ENCODE measurements around the gene SMIM27. TPM values are rescaled to one million over a fixed set of nuclear protein-coding genes. Genes with fewer than 3 reads are reported as not detected.
"Not testable (repeated sequence)": the region's sequence is repeated elsewhere in the genome, so short reads cannot be mapped to it uniquely, and the experiment has no call there.

The SMIM27 gene, protein sequence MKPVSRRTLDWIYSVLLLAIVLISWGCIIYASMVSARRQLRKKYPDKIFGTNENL
- total RNA-seq, result 6.2 and 6.5 TPM in 2 replicates
- 41.7 TPM for polyA plus RNA-seq (2012)

GRCh38 chr9:32552172-32552872 is at the start of gene SMIM27, which contains the start of gene TOPORS:
Gene SMIM27, plus strand, starts transcription at chr9:32552327. Its CDS starts 108 bp downstream, at chr9:32552435.
Gene TOPORS, minus strand, starts transcription at chr9:32552586. Its CDS starts 150 bp downstream, at chr9:32552436.
- peak; percentile 90 for DNase-seq (ENCODE audit: low read depth)

- DNase-seq (ENCODE audit: low read depth), result peak; percentile 59
These were observed 49.7 kb upstream of the SMIM27 start for GRCh38 chr9:32502464-32502863.

DNA sequence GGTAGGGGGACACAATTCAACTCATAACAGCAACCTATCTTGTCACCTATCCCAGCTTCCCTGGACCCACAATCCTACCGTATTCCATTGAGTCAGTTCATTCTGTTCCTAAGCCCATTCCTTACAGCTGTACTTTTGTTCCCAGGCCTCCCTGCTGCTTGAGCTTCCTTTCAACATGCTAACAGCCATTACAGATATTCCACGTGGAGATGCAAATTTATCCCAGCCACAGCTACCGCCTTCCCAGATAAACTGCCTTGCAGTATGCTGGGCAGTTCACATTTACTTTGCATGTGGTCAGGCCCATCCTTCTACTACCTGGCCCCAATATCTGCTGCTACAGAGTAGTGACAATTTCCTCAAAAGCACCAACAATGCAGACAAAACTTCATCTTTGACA is 49.1 kb upstream of the SMIM27 start:
- no peak for DNase-seq (ENCODE audit: low read depth)

- no peak for DNase-seq (ENCODE audit: low read depth)
These were observed 43.4 kb upstream of the SMIM27 start for GRCh38 chr9:32508728-32509127.

DNA sequence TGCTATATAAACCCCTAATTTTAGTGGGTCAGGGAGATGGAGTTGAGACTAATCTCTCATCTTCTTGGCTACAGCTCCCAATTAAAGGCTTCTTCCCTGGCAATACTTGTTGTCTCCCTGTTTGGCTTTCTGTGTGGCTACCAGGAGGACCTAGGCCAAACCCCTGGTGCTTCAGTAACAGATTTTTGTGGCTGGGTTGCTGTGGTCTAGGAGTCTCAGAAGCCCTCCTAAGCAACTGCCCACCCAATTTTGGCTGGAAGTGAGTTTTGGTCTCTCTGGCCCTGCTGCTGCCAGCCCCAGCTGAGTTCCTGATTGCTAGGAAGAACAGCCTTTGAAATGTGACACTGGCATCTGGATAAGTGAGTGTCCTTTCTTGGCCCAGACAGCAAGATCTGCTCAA is 35.9 kb upstream of the SMIM27 start:
- peak; percentile 73 for DNase-seq (ENCODE audit: low read depth)

DNA sequence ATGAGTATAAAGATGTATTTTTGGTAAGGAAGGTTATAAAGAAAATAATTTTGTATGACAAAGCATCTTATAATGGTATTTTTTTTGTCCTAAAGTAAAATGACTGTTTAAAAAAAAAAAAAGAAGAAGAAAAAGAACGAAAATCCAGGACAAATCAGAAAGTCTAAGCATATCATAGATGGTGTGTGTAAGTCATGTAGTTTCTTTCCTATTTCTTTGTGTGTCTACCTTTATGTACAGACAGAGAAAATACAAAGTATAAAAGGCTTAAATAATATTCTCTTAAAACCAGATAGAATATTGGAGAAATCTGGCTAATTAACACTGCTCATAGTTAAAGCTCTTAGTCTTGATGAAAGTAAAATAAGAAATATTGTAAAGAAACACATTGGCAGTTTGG is 33.9 kb upstream of the SMIM27 start:
- no peak for DNase-seq (ENCODE audit: low read depth)

DNA sequence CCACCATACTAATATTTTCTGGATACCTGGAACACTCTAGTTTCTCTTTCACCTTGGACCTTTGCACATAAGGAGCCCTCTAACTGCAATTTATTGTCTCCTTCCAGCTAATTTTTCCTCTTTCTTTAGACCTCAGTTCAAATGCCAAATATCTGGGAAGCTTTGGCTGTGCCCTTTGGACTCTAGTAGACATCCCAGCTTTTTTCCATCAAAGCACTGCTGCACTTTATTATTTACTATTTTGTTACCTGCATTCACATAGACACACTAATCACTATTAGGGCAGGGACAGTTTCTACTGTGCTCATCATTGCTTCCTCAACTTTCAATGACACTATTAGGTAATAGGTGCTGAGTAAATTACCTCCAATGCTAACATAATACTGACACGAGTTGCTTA is 28.2 kb upstream of the SMIM27 start:
- no peak for DNase-seq (ENCODE audit: low read depth)

GRCh38 chr9:32524558-32524891 is 27.6 kb upstream of the SMIM27 start:
- not testable (repeated sequence) for DNase-seq (ENCODE audit: low read depth)

DNA sequence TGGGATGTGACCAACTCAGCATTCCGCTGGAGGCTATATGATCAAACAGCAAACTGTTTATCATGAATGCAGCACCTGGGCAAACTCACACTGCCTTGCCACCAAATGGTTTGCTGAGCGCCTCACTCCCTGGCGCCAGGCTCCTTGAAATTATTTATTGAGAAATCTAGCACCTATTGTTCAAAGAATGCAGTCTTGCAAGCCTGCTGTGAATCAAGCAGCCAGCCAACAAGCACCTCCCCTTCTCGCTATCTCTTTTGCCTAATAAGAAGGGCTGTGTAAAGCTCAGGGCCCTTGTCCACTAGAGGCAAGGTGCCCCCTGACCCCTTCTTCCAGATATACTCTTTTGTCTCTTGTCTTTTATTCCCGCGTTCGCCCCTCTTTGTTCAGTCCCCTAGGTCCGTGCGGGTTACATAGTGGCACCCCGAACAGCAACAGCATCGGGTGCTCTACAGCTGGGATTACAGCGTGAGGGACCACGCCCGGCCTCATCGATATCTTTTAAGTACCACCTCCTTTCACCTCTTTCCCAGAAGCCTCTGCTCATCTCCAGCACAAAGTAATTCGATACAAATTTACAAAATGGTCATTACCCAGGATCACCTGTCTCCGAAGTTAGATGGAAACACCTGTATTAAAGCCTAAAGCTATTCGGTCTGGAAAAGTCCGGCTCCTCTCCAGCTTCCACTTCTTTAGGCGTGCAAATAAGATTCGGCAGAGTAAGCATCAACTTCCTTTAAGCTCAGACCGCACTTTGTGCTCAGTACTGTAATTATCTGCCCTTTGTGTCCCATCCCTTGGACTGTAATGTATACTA is 27.0 kb upstream of the SMIM27 start:
- DNase-seq (ENCODE audit: low read depth), result no peak

DNA sequence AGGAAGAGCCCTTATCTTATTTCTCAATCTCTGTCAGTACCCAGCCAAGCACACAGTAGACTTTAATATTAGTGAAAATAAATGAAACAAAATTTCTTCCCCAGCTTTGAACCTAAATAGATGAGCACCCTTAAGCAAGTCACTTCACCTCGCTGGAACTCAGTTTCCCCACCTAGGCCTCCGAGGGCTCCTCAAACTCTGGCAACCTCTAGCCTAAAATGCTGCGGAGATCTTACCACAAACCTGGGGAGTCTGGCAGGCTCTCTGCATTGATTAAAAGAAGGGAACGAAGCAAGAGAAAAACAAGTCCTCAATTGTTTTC is 26.5 kb upstream of the SMIM27 start:
- no peak for DNase-seq (ENCODE audit: low read depth)

- peak; percentile 89 for DNase-seq (ENCODE audit: low read depth)
These were observed 26.0 kb upstream of the SMIM27 start, which contains the start of gene RIGI for GRCh38 chr9:32526041-32526706. Gene RIGI, minus strand, starts transcription at chr9:32526196. Its CDS starts 30 bp downstream, at chr9:32526166.

DNA sequence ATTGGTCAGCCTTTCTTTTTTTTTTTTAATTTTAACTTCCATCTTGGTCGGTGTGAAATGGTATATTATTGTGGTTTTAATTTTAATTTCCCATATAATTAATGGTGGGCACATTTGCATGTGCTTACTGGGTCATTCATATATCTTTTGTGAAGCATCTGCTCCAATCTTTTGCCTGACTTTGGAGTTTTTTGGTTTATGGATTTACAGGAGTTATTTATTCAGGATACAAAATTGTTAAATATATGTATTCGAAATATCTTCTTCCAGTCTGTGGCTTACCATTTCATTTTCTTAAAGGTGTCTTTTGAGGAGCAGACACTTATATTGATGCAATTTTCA is 25.4 kb upstream of the SMIM27 start:
- no peak for DNase-seq (ENCODE audit: low read depth)

DNA sequence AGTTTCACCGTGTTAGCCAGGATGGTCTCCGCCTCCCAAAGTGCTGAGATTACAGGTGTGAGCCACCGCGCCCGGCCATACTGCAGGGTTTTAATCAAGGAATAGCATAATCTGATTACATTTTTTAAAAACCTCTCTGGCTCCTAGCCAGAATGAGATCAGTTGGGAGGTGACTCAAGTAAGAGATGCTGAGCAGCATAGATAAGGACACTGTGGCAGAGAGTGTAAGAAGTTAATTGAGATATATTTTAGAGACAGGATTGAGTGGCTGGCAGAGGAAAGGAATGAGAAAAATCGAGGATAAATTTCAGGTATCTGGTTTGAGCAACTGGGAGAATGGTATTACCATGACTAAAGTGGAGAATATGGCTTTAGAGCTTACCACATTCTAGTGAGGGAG is 18.8 kb upstream of the SMIM27 start:
- DNase-seq (ENCODE audit: low read depth), result no peak

DNA sequence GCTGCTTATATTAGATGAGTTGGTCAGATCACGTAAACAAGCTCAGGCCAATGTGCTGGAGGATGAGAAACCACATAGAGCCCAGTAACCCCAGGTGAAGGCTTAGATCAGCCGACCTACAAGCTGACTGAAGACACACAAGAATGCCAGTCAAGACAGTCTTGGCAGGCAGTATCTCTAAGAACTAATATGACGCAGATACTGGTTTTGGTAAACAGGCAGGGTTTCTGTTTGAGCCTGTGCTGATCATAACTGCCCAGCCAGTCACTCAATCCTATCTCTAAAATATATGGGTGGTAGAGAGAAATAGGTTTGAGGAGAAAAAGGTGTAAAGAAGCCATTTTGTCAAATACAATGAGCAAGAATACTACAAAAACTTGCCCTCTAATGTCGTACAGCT is 18.3 kb upstream of the SMIM27 start:
- DNase-seq (ENCODE audit: low read depth), result no peak

GRCh38 chr9:32543047-32543446 is 9.1 kb upstream of the SMIM27 start:
- no peak for DNase-seq (ENCODE audit: low read depth)

- no peak for DNase-seq (ENCODE audit: low read depth)
These were observed 6.2 kb upstream of the SMIM27 start for GRCh38 chr9:32545884-32546283.

DNA sequence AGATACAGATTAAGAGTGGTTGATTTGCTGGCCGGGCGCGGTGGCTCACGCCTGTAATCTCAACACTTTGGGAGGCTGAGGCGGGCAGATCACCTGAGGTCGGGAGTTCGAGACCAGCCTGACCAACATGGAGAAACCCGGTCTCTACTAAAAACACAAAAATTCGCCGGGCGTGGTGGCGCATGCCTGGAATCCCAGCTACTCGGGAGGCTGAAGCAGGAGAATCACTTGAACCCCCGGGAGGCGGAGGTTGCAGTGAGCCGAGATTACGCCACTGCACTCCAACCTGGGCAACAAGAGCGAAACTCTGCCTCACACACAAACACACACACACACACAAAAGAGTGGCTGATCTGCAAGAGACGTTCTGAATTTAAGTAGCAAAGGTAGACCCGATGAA is 3.9 kb upstream of the SMIM27 start:
- DNase-seq (ENCODE audit: low read depth), result not testable (repeated sequence)

DNA sequence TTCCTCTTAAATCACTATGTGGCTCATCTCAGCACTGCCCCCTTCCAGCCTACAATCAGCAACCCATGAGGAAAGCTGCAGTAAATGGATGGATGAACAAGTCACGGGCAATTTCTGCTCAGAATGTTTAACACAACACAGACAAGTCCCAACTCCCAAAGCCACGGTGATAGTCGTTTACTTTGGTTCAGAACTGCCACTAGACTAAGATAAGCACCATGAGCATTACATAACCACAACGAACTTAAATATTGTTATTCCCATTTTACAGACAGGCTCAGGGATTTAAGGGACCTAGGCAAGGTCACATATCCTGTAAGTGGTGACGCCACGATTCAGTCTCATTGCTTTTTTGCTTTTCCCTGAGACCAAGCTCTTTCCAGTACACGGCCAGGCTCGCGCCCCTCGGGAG is 2.0 kb upstream of the SMIM27 start:
- peak; percentile 34 for DNase-seq (ENCODE audit: low read depth)

- DNase-seq (ENCODE audit: low read depth), result peak; percentile 94
These were observed 1.4 kb upstream of the SMIM27 start for GRCh38 chr9:32550562-32551275.

DNA sequence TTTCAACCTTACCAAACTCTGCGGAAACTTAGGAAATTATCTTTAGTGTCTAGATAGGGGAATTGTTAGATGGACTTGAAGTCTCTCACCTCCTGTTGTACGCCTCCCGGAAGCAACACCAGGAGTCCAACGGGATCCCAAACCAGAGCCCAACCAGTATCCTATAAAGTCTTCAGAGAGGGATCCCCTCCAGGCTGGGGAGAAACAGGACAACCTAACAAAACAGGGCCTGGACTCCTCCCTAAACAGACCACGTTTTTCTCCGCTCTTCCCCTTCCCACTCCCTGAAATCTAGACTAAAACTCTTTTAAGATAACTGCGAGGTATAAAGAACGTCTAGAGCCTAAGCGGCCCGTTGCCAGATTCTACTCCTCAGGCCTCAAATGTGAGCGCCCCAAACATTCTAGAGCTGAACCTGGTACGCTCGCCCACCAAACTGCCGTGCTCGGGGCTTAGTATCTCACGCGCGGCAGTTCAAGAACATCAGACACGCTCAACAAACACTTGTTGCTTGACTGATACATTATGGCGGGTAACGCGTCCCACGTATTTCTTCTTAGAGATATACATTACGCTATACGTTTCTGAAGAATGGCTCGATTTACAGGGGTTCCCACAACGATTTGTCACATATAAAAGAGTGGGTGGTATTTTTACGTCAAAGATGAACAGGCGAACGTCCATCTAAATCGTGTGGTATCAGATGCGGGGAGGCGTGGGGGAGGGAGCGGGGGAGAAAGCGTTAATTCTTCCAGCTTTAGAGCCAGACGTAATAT is 663 bp upstream of the SMIM27 start:
- DNase-seq (ENCODE audit: low read depth), result peak; percentile 28

DNA sequence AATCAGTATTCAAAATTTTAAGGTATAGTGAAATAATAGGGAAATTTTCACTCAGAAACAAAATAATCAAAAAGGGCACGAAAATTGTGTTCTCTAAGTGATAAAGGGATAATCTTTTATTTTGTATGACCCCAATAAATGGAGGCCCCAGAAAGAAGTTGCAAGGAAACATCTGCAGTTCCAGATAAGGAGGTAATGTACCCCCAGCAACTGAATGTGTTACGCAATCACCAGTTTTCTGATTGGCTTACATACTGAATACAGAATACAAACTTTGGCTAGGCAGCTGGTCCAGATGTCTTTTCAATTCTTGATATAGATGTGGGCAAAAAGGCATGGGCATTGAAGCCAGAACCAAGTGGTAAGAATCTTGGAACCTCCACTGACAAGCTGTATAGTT is 2.0 kb downstream of the SMIM27 start:
- no peak for DNase-seq (ENCODE audit: low read depth)
